SK-N-MC (cell line): ENCODE data around the gene FREM3.
A peak's percentile ranks its signal among the peaks of the same experiment; 100 is the strongest.
"Not testable (repeated sequence)": the region's sequence is repeated elsewhere in the genome, so short reads cannot be mapped to it uniquely, and the experiment has no call there.

ENCODE experiments used
- DNase-seq: peaks from one replicate; pipeline ENCODE4 v3.0.0-alpha.2; 2011; ENCODE audit warnings: low read depth, low spot score
- H3K27ac ChIP-seq: fragments of 200-600 bp; sonication (generic); 2 replicates; pipeline ENCODE4 v1.5.1; 2016; ENCODE audit warnings: mixed run types
- H3K36me3 ChIP-seq: fragments of 200-600 bp; sonication (generic); 2 replicates; pipeline ENCODE4 v1.6.1; 2017; ENCODE audit warnings: antibody characterized with exemption, low read length, mixed read lengths; ENCODE audit not compliant: insufficient read depth
- H3K4me3 ChIP-seq: fragments of 200-600 bp; sonication (generic); 2 replicates; pipeline ENCODE4 v1.5.1; 2016
- H3K9ac ChIP-seq: fragments of 200-600 bp; sonication (generic); 2 replicates; pipeline ENCODE4 v1.8.0; 2017; ENCODE audit warnings: mixed run types, mixed read lengths; ENCODE audit not compliant: insufficient read length
- H3K9me3 ChIP-seq: fragments of 200-600 bp; sonication (generic); 2 replicates; pipeline ENCODE4 v1.6.1; 2017; ENCODE audit warnings: low read depth, mild to moderate bottlenecking, antibody characterized with exemption, low read length, moderate library complexity, mixed read lengths
- EZH2 ChIP-seq: fragments of 200-600 bp; sonication (generic); IDR thresholded peaks from one replicate; pipeline ENCODE4 v1.6.1; 2017; ENCODE audit warnings: antibody characterized with exemption
- FOXP2 ChIP-seq: optimal IDR thresholded peaks from 2 replicates; pipeline ENCODE3; 2011; ENCODE audit warnings: mild to moderate bottlenecking, moderate library complexity; ENCODE audit not compliant: insufficient read depth; ENCODE audit errors: extremely low read length, control extremely low read depth
- POLR2AphosphoS5 ChIP-seq: IDR thresholded peaks from 2 replicates; pipeline ENCODE4 v1.6.1; 2012; ENCODE audit warnings: mild to moderate bottlenecking, low read depth, low read length, borderline replicate concordance

The FREM3 gene

GRCh38 chr4:143713955-143714625 lies 13.6 kb upstream of the FREM3 start:
- TF ChIP-seq POLR2AphosphoS5 (no peak), EZH2 (no peak)
- Histone ChIP-seq H3K27ac (no peak overlapping the region), H3K9ac (no peak overlapping the region), H3K4me3 (no peak overlapping the region), H3K9me3 (no peaks in the 10 kb centered on the region), H3K36me3 (no peaks in the 10 kb centered on the region)
- DNase-seq = no peak

- DNase-seq = no peak
- no peaks in the 10 kb centered on the region for H3K9me3 ChIP-seq
- H3K27ac ChIP-seq = no peak overlapping the region
- no peak for TF ChIP-seq EZH2
- no peak for TF ChIP-seq POLR2AphosphoS5
- TF ChIP-seq FOXP2 = no peak
- no peak overlapping the region for H3K9ac ChIP-seq
- no peaks in the 10 kb centered on the region for H3K36me3 ChIP-seq
- no peak overlapping the region for H3K4me3 ChIP-seq
These were observed 13.1 kb upstream of the FREM3 start for GRCh38 chr4:143713553-143713952.

GRCh38 chr4:143712155-143712550 lies 11.7 kb upstream of the FREM3 start:
- Histone ChIP-seq H3K9ac (no peak overlapping the region), H3K27ac (no peak overlapping the region), H3K4me3 (no peak overlapping the region), H3K36me3 (no peaks in the 10 kb centered on the region), H3K9me3 (no peaks in the 10 kb centered on the region)
- no peak for DNase-seq
- TF ChIP-seq FOXP2 (no peak), POLR2AphosphoS5 (no peak), EZH2 (no peak)

- Histone ChIP-seq H3K9me3 (no peaks in the 10 kb centered on the region), H3K9ac (no peak overlapping the region), H3K4me3 (no peak overlapping the region), H3K27ac (no peak overlapping the region), H3K36me3 (no peaks in the 10 kb centered on the region)
- DNase-seq = no peak
- no peak for TF ChIP-seq EZH2
- no peak for TF ChIP-seq POLR2AphosphoS5
- TF ChIP-seq FOXP2 = no peak
These were observed 11.2 kb upstream of the FREM3 start for GRCh38 chr4:143711543-143712154.

GRCh38 chr4:143701365-143701764 lies 890 bp upstream of the FREM3 start:
- Histone ChIP-seq H3K4me3 (peak overlapping the region; percentile 53), H3K27ac (no peak overlapping the region), H3K36me3 (no peaks in the 10 kb centered on the region), H3K9ac (no peak overlapping the region), H3K9me3 (no peaks in the 10 kb centered on the region)
- DNase-seq = no peak
- TF ChIP-seq EZH2 (no peak), FOXP2 (no peak), POLR2AphosphoS5 (no peak)

GRCh38 chr4:143700046-143700415 lies 444 bp downstream of the FREM3 start:
- no peak for TF ChIP-seq POLR2AphosphoS5
- TF ChIP-seq EZH2 = no peak
- no peak for TF ChIP-seq FOXP2
- Histone ChIP-seq H3K4me3 (peak overlapping the region; percentile 53; the same call in 1 of the 2 replicates), H3K9me3 (no peaks in the 10 kb centered on the region), H3K9ac (no peak overlapping the region), H3K27ac (no peak overlapping the region), H3K36me3 (no peaks in the 10 kb centered on the region)
- no peak for DNase-seq

- Histone ChIP-seq H3K36me3 (no peaks in the 10 kb centered on the region), H3K9ac (no peak overlapping the region), H3K9me3 (no peaks in the 10 kb centered on the region), H3K4me3 (no peak overlapping the region), H3K27ac (no peak overlapping the region)
- TF ChIP-seq EZH2 = no peak
- no peak for TF ChIP-seq POLR2AphosphoS5
- TF ChIP-seq FOXP2 = no peak
- no peak for DNase-seq
These were observed 987 bp downstream of the FREM3 start for GRCh38 chr4:143699331-143700045.

- Histone ChIP-seq H3K36me3 (no peaks in the 10 kb centered on the region), H3K4me3 (no peak overlapping the region), H3K9ac (no peak overlapping the region), H3K27ac (no peak overlapping the region), H3K9me3 (no peaks in the 10 kb centered on the region)
- DNase-seq = no peak
- TF ChIP-seq EZH2 = no peak
These were observed 6.6 kb downstream of the FREM3 start for GRCh38 chr4:143693856-143694255.

GRCh38 chr4:143692241-143692640 lies 8.2 kb downstream of the FREM3 start:
- DNase-seq = no peak
- TF ChIP-seq POLR2AphosphoS5 (no peak), FOXP2 (no peak), EZH2 (no peak)

GRCh38 chr4:143679434-143679833 lies 21.0 kb downstream of the FREM3 start:
- no peak for DNase-seq
- Histone ChIP-seq H3K9me3 (no peaks in the 10 kb centered on the region), H3K36me3 (no peaks in the 10 kb centered on the region), H3K9ac (no peak overlapping the region), H3K4me3 (no peak overlapping the region), H3K27ac (no peak overlapping the region)
- TF ChIP-seq POLR2AphosphoS5 (no peak), EZH2 (no peak)

More at GRCh38 chr4:143692241-143692640, 8.2 kb downstream of the FREM3 start:
- H3K27ac ChIP-seq = no peak overlapping the region
- H3K36me3 ChIP-seq = no peaks in the 10 kb centered on the region
- H3K4me3 ChIP-seq = no peak overlapping the region
- H3K9me3 ChIP-seq = no peaks in the 10 kb centered on the region
- no peak overlapping the region for H3K9ac ChIP-seq

- H3K9ac ChIP-seq, H3K27ac ChIP-seq, DNase-seq, H3K4me3 ChIP-seq, H3K9me3 ChIP-seq, H3K36me3 ChIP-seq: not testable (repeated sequence)
These were observed 26.8 kb downstream of the FREM3 start for GRCh38 chr4:143673629-143674028.
